ENCODE data around the gene PXN.

Gene PXN

DNA sequence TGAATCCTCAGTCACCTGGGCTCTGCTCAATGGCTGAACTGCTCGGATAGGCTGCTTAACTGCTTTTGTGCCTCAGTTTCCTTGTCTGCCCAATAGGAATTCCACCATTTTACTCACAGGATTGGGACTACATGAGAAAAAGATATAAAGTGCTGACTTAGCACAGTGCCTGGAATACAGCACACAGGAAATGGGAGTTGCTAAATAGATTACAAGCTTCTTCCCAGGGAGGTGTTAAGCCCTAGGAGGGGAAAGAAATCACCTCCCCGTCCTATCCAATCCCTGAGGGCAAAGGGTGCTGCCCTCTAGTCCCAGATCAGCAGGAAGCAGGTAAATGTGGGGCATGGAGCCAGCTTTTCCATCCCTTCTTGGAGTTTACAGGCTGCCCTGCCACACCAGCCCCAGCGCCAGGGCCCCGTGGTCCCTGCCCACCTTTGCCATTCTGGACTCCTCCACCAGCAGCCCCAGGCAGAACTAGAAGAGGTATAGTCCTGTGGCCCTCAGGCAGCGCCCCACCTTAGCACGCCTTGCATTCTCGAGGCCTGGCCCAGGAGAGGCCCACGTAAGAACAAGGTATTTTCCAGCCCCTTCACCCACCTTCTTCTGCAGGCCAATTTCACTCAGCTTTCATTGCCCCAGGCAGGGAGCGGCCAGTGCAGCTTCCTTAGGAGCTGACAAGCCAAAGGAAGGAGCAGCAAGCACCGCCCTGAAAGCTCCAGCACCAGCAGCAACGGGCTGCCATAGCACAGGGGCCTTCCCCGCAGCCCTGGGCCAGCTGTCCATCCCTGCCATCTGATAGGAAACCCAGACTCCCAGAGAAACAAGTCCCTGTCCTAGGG is 35.8 kb downstream of the PXN start:
- Histone ChIP-seq H3K4me3 (ENCODE audit: low read depth, low read length) (no peak overlapping the region), H3K27me3 (replicated peaks) (no peaks in the 10 kb centered on the region), H3K36me3 (replicated peaks) (peaks cover 19% of the 10 kb centered on the region), H3K27ac (peak overlapping the region; percentile 94)
- TF ChIP-seq, protein P1, sequence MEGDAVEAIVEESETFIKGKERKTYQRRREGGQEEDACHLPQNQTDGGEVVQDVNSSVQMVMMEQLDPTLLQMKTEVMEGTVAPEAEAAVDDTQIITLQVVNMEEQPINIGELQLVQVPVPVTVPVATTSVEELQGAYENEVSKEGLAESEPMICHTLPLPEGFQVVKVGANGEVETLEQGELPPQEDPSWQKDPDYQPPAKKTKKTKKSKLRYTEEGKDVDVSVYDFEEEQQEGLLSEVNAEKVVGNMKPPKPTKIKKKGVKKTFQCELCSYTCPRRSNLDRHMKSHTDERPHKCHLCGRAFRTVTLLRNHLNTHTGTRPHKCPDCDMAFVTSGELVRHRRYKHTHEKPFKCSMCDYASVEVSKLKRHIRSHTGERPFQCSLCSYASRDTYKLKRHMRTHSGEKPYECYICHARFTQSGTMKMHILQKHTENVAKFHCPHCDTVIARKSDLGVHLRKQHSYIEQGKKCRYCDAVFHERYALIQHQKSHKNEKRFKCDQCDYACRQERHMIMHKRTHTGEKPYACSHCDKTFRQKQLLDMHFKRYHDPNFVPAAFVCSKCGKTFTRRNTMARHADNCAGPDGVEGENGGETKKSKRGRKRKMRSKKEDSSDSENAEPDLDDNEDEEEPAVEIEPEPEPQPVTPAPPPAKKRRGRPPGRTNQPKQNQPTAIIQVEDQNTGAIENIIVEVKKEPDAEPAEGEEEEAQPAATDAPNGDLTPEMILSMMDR (IDR thresholded peaks at IDR 0.05; ENCODE audit: low read depth, low read length, missing control alignments): no peak
- DNase-seq: no peak
- in situ Hi-C loops (cut with HindIII; ENCODE audit: low pct_ligation_motif_present, low sequenced_read_pairs): no loop called here

DNA sequence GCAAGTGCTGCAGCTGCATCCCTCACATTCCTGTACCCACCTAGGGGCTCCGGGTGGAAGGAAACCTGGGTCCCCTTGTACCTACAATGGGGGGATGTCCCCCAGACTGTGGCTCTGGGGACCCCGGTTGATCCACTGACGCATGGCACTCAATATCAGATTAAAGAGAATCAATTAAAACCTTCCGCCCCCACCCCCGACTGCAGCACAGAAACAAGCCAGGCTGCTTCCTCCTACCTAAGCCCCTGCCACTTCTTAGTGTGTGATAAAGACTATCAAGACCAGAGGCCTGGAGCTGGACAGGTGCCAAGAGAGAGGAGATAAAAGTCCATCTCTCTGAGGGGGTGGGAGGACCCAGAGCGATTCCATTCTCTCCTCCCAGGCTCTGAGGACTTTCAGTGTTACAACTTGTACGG is 36.5 kb downstream of the PXN start:
- TF ChIP-seq, protein P1 (IDR thresholded peaks at IDR 0.05; ENCODE audit: low read depth, low read length, missing control alignments): no peak
- Histone ChIP-seq H3K4me3 (ENCODE audit: low read depth, low read length) (no peak overlapping the region), H3K27ac (peak overlapping the region; percentile 94), H3K36me3 (replicated peaks) (peaks cover 24% of the 10 kb centered on the region), H3K27me3 (replicated peaks) (no peaks in the 10 kb centered on the region)
- in situ Hi-C loops (cut with HindIII; ENCODE audit: low pct_ligation_motif_present, low sequenced_read_pairs): no loop called here
- DNase-seq: no peak

DNA sequence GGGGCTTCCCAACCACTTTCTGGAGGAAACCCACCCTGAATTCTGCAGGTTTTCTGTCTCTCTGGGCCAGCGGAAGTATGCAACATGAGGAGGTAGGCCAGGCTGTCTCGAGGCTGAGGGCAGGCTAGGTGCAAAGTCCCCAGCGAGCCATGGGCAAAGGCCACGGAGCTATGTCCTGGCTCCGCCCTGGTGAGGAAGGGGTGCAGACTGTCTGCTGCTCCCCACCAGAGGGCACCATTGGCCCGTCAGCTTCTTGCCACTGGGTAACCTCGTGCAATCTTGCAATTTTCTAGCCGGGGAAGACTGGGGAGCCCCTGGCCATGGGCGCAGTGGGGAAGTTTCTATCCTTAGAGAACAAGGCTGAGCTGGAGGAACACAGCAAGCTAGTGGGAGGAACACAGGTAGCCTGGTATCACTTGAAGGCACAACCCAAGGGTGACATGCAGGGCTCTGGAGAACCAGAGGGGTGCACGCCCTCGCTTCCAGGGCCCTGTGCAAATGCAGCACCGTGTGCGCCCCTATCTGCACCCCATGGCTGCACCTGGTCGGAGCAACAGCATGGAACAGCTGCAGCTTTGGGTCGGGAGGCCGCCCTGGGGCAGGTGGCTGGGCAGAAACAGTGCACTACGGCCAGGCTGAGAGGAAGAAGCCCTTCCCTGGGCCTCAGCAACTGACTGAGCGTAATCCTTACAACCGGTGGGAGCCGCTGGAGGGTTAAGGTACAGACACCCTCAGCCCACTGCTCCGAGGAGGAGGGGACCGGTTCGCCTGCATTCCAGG is 37.0 kb downstream of the PXN start:
- Histone ChIP-seq H3K27ac (peak overlapping the region; percentile 94), H3K36me3 (replicated peaks) (peaks cover 29% of the 10 kb centered on the region), H3K27me3 (replicated peaks) (no peaks in the 10 kb centered on the region), H3K4me3 (ENCODE audit: low read depth, low read length) (peak overlapping the region; percentile 9)
- DNase-seq: peak; percentile 63
- in situ Hi-C loops (cut with HindIII; ENCODE audit: low pct_ligation_motif_present, low sequenced_read_pairs): no loop called here
- TF ChIP-seq, protein P1 (IDR thresholded peaks at IDR 0.05; ENCODE audit: low read depth, low read length, missing control alignments): peak; percentile 96

DNA sequence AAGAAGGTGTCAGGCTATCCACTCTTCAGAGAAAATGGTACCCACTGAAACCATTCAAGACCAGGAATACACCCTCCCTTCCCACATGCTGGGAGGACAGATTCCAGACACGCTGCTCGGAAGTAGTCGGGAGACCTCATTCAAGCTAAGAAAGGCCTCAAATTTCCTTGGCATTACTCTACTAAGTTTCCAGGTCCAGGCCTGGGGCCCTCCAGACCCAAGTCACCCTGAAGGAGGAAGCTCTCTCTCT is 37.6 kb downstream of the PXN start:
- no peak for DNase-seq
- peaks cover 34% of the 10 kb centered on the region for H3K36me3 ChIP-seq (replicated peaks)
- H3K27ac ChIP-seq: no peak overlapping the region
- TF ChIP-seq, protein P1 (IDR thresholded peaks at IDR 0.05; ENCODE audit: low read depth, low read length, missing control alignments): no peak
- in situ Hi-C loops (cut with HindIII; ENCODE audit: low pct_ligation_motif_present, low sequenced_read_pairs): no loop called here
- no peaks in the 10 kb centered on the region for H3K27me3 ChIP-seq (replicated peaks)
- H3K4me3 ChIP-seq (ENCODE audit: low read depth, low read length): no peak overlapping the region

DNA sequence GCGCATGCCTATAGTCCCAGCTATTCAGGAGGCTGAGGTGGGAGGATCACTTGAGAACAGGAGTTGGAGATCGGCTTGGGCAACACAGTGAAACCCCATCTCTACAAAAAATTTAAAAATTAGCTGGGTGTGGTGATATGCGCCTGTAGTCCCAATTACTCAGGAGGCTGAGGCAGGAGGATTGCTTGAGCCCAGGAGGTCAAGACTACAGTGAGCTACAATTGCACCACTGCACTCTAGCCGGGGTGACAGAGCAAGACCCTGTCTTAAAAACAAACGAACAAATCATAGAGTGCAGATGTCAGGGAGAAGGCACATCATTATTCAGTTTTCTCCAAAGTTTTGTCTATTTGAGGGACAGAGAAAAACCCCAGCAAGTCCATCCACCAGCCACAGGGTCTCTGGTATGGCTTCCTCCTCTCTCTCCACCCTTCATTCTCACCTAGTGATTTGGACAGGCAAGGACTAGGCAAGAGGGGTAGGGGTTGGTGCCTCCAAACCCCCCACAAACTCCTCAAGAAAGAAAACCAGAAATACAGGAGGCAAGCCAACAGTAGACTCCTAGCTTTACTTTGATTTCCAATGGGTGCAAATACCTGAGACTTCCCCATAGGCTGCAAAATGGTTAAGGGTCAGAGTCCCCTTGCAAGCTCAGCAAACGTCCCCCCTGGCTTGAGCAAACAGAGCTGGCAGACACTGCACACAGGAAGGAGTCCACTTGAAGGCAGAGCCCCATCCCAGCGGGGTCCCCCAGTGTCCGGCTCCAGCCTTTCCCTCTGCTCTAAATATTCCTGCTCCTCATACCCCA is 38.1 kb downstream of the PXN start:
- no peak overlapping the region for H3K4me3 ChIP-seq (ENCODE audit: low read depth, low read length)
- in situ Hi-C loops (cut with HindIII; ENCODE audit: low pct_ligation_motif_present, low sequenced_read_pairs): no loop called here
- H3K27me3 ChIP-seq (replicated peaks): no peaks in the 10 kb centered on the region
- peaks cover 39% of the 10 kb centered on the region for H3K36me3 ChIP-seq (replicated peaks)
- H3K27ac ChIP-seq: no peak overlapping the region
- TF ChIP-seq, protein P1 (IDR thresholded peaks at IDR 0.05; ENCODE audit: low read depth, low read length, missing control alignments): no peak
- no peak for DNase-seq
